Parathyroid adenoma (tissue), 2 donors: ENCODE results near the gene SYT2.
"Not testable (repeated sequence)": the region's sequence is repeated elsewhere in the genome, so short reads cannot be mapped to it uniquely, and the experiment has no call there.

Experiments
- H2AFZ ChIP-seq: fragments of 300-600 bp; sonication (generic); one replicate; pipeline ENCODE4 v1.7.0; 2017; ENCODE audit warnings: antibody characterized with exemption, mild to moderate bottlenecking
- H3K27ac ChIP-seq: fragments of 300-600 bp; sonication (generic); one replicate; pipeline ENCODE4 v1.7.0; 2017
- H3K27me3 ChIP-seq: fragments of 300-600 bp; sonication (generic); one replicate; pipeline ENCODE4 v1.7.0; 2017; ENCODE audit warnings: low read length; ENCODE audit not compliant: control insufficient read depth, insufficient read depth
- H3K36me3 ChIP-seq: fragments of 300-600 bp; sonication (generic); one replicate; pipeline ENCODE4 v1.7.0; 2017; ENCODE audit warnings: low read length; ENCODE audit not compliant: control insufficient read depth, insufficient read depth
- H3K4me1 ChIP-seq: fragments of 300-600 bp; sonication (generic); one replicate; pipeline ENCODE4 v1.7.0; 2017; ENCODE audit warnings: control low read depth
- H3K4me2 ChIP-seq: fragments of 300-600 bp; sonication (generic); one replicate; pipeline ENCODE4 v1.7.0; 2017; ENCODE audit warnings: low read length
- H3K4me3 ChIP-seq: fragments of 300-600 bp; sonication (generic); one replicate; pipeline ENCODE4 v1.7.0; 2017; ENCODE audit warnings: low read depth, low read length
- H3K79me2 ChIP-seq: fragments of 300-600 bp; sonication (generic); one replicate; pipeline ENCODE4 v1.7.0; 2017; ENCODE audit warnings: control low read depth
- H3K9ac ChIP-seq: fragments of 300-600 bp; sonication (generic); one replicate; pipeline ENCODE4 v1.7.0; 2017; ENCODE audit warnings: mild to moderate bottlenecking
- H3K9me3 ChIP-seq: fragments of 300-600 bp; sonication (generic); one replicate; pipeline ENCODE4 v1.7.0; 2017; ENCODE audit warnings: low read length; ENCODE audit not compliant: control insufficient read depth
- TF ChIP-seq, protein P1 (sequence below): fragments of 300-600 bp; sonication (generic); IDR thresholded peaks from one replicate; pipeline ENCODE4 v1.7.0; 2017; ENCODE audit warnings: antibody characterized with exemption, mild to moderate bottlenecking
- donor health status: primary hyperparathyroidism.

SYT2 gene

GRCh38 chr1:202619505-202619904, 90.7 kb downstream of the SYT2 start:
- Histone ChIP-seq H2AFZ (no peak overlapping the region), H3K9me3 (no peaks in the 10 kb centered on the region), H3K4me1 (no peaks in the 10 kb centered on the region), H3K36me3 (no peaks in the 10 kb centered on the region), H3K27me3 (no peaks in the 10 kb centered on the region), H3K27ac (no peak overlapping the region), H3K4me3 (no peak overlapping the region), H3K4me2 (no peak overlapping the region), H3K9ac (no peak overlapping the region), H3K79me2 (no peaks in the 10 kb centered on the region)
- TF ChIP-seq, protein P1, sequence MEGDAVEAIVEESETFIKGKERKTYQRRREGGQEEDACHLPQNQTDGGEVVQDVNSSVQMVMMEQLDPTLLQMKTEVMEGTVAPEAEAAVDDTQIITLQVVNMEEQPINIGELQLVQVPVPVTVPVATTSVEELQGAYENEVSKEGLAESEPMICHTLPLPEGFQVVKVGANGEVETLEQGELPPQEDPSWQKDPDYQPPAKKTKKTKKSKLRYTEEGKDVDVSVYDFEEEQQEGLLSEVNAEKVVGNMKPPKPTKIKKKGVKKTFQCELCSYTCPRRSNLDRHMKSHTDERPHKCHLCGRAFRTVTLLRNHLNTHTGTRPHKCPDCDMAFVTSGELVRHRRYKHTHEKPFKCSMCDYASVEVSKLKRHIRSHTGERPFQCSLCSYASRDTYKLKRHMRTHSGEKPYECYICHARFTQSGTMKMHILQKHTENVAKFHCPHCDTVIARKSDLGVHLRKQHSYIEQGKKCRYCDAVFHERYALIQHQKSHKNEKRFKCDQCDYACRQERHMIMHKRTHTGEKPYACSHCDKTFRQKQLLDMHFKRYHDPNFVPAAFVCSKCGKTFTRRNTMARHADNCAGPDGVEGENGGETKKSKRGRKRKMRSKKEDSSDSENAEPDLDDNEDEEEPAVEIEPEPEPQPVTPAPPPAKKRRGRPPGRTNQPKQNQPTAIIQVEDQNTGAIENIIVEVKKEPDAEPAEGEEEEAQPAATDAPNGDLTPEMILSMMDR, result no peak

DNA sequence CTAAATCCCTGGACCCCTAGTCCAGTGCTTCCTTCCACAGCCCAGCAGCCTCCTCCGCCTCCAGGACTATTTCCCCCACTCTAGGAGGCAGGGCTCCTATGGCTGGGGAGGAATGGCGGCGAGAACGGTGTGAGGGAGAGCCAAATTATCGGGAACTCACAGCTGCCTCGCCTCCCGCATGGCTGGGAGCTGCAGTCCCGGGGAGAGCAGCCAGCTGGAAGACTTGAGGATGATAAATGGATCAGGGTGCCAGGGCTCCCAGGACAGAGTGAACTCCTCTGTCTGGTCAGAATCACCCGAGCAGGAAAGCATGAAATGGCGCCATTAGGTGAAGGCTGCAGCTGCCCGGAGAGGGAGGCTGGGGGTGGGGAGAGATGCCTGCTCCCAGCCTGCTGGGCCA, 91.2 kb downstream of the SYT2 start:
- H3K27ac ChIP-seq, H3K4me3 ChIP-seq: not testable (repeated sequence)

GRCh38 chr1:202616355-202616915, 93.8 kb downstream of the SYT2 start:
- H3K27ac ChIP-seq, result no peak overlapping the region
- H3K36me3 ChIP-seq, result no peaks in the 10 kb centered on the region
- no peaks in the 10 kb centered on the region for H3K9me3 ChIP-seq
- TF ChIP-seq, protein P1, result no peak
- H3K27me3 ChIP-seq, result no peaks in the 10 kb centered on the region
- no peak overlapping the region for H2AFZ ChIP-seq
- no peak overlapping the region for H3K4me2 ChIP-seq
- no peaks in the 10 kb centered on the region for H3K4me1 ChIP-seq
- no peaks in the 10 kb centered on the region for H3K79me2 ChIP-seq
- no peak overlapping the region for H3K9ac ChIP-seq
- no peak overlapping the region for H3K4me3 ChIP-seq

More for the DNA sequence above, 91.2 kb downstream of the SYT2 start:
- not testable (repeated sequence) for H3K4me1 ChIP-seq, H2AFZ ChIP-seq, H3K9ac ChIP-seq, H3K79me2 ChIP-seq, H3K27me3 ChIP-seq, H3K9me3 ChIP-seq, H3K4me2 ChIP-seq, H3K36me3 ChIP-seq

DNA sequence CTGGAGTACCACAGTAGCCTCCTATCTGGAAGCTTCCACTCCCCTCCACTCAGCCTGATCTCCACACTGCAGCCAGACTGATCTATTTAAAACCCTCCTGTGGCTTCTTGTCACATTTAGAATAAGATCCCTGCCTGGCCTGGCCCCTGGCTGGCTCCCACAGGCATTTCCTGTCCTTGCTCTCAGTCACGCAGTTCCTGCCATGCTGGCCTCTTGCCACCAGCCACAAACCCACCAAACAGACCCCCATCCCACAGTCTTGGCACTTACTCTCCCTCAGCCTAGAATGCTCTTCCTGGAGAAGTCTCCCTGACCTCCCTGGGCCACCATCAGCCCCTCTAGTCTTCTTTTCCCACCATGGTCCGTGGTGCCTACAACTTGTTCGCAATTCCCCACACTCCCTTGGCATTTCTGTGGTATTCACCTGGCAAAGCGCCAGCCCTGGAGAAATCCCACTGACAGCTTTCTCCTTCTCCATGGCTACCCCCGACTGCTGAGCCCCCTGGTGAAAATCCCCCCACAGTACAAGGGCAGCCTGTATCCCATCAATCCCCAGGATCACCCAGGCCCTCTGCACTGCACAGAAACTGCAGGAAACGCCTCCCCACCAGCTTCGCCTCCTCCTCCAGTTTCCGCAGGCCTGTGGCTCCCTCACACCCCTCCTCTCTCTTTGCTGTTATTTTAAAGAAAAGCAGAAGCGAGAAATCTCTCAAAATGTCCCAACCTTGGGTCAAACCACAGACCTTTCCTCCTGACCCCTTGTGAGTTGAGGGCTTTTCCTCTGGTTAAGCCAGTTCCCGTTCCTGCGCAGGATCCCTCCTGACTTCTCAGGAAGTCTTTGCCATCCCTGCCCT, 94.5 kb downstream of the SYT2 start:
- Histone ChIP-seq H3K27me3 (no peaks in the 10 kb centered on the region), H3K36me3 (no peaks in the 10 kb centered on the region), H3K4me1 (no peaks in the 10 kb centered on the region), H3K4me3 (no peak overlapping the region), H3K4me2 (no peak overlapping the region), H2AFZ (no peak overlapping the region), H3K79me2 (no peaks in the 10 kb centered on the region), H3K9me3 (no peaks in the 10 kb centered on the region), H3K27ac (no peak overlapping the region), H3K9ac (no peak overlapping the region)
- TF ChIP-seq, protein P1, result no peak

GRCh38 chr1:202615208-202615500, 95.1 kb downstream of the SYT2 start:
- H2AFZ ChIP-seq, H3K9me3 ChIP-seq, H3K4me3 ChIP-seq, H3K9ac ChIP-seq, H3K79me2 ChIP-seq, H3K27me3 ChIP-seq, H3K4me2 ChIP-seq, H3K4me1 ChIP-seq, H3K27ac ChIP-seq, H3K36me3 ChIP-seq: not testable (repeated sequence)

DNA sequence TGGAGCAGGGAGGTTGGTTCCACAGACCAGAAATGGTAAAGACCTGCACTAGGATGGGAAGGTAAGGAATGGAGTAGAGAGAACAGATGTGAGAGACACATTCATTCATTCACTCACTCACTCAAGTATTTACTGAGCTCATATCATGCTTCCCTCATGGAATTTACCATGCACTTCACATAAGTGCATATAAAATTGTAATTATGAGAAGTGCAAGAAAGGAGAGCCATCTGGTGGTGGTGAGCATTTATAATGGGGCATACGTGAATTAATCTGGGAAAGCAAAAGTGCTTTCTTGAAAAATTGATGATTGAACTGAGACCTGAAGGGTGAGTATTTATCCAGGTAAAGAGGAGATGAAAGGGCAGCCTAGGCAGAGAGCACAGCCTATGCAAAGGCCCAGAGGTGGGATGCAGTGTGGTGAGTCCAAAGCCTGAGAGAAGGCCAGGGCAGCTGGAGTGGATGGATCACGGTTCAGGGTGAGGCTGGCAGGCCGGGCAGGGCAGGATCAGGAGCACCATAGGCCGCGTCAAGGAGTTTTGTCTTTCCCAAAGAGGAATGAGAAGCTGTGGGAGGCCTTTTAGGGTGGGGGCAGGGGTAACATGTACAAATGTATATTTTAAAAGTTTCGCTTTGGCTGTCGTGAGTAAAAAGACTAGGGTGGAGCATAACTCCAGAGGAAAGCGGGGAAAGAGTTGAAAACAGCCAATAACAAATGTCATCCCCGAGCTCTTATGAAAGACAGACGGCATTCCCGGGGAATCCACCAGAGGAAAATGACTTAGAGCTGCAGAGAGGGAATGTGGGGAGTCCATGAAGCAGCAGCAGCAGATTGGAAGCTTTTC, 95.7 kb downstream of the SYT2 start:
- H2AFZ ChIP-seq, H3K79me2 ChIP-seq, H3K4me2 ChIP-seq, H3K4me1 ChIP-seq, H3K9ac ChIP-seq, H3K27ac ChIP-seq, H3K4me3 ChIP-seq, H3K9me3 ChIP-seq, H3K36me3 ChIP-seq, H3K27me3 ChIP-seq: not testable (repeated sequence)
